ENCODE data around the gene CYP1A2.
"Not testable (repeated sequence)": the region's sequence is repeated elsewhere in the genome, so short reads cannot be mapped to it uniquely, and the experiment has no call there.

CYP1A2 gene

DNA sequence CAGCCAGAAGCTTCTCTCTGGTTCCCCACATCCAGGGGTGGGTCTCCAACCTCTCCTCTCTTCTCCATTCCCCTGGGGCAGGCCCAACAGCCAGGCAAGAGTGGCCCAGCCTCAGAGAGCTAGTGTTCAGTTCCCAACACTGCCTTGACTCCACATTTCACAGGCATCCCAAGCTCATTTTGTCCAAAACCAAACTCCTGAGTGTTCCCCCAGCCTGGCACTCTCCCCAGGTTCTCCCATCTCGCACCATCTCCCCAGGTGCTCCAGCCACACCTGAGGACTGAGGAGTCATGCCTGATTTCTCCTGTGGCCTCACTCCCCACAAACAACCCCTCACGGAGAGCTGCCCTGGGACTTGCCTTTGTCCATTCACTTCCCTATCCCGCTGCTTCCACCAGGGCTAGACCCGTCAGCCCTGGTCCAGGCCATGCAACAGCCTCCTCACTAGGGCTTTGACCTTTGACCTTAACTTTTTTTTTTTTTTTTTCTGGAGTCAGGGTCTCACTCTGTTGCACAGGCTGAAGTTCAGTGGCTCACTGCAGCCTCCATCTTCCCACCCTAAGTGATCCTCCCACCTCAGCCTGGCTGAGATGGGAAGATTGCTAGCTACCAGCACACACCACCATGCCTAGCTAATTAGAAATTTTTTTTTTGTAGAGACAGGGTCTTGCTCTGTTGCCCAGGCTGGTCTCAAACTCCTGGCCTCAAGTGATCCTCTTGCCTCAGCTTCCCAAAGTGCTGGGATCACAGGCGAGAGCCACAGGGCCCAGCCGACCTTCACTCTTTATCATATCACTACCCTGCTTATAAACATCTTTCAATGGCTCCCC lies 29.3 kb downstream of the CYP1A2 start:
- no peak for FAIRE-seq

DNA sequence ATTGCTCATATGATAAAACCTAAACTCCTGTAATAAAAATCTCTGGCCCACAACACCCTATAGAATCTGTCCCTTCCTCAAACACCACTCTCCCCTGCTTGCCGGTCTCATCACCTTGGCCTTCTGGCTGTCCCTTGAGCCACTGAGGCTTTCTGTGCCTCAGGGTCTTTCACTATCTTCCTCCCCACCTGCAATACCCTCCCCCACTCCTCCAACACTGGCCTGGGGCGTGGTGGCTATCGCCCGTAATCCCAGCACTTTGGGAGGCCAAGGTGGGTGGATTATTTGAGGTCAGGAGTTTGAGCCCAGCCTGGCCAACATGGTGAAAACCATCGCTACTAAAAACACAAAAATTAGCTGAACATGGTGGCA lies 29.9 kb downstream of the CYP1A2 start:
- FAIRE-seq: no peak

DNA sequence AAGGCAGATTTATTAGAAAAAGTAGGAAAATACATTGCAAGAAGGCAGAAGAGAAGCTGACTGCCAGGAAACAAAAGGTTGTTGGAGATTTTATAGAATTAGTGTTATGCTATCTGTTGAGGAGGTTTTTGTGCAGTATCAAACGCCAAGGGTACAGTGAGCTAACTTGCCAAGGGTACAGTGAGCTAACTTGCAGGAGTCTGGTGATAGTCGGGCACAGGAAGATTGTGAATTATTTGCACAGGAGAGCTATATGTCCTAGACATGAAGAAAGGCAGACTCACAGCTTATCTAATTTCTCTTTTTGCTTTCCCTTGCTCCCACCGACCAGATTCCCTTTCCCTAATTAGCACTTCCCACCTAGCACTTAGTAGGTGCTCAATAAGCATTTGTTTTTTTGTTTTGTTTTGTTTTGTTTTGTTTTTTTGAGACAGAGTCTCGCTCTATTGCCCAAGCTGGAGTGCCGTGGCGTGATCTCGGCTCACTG lies 30.6 kb downstream of the CYP1A2 start:
- no peak for FAIRE-seq

DNA sequence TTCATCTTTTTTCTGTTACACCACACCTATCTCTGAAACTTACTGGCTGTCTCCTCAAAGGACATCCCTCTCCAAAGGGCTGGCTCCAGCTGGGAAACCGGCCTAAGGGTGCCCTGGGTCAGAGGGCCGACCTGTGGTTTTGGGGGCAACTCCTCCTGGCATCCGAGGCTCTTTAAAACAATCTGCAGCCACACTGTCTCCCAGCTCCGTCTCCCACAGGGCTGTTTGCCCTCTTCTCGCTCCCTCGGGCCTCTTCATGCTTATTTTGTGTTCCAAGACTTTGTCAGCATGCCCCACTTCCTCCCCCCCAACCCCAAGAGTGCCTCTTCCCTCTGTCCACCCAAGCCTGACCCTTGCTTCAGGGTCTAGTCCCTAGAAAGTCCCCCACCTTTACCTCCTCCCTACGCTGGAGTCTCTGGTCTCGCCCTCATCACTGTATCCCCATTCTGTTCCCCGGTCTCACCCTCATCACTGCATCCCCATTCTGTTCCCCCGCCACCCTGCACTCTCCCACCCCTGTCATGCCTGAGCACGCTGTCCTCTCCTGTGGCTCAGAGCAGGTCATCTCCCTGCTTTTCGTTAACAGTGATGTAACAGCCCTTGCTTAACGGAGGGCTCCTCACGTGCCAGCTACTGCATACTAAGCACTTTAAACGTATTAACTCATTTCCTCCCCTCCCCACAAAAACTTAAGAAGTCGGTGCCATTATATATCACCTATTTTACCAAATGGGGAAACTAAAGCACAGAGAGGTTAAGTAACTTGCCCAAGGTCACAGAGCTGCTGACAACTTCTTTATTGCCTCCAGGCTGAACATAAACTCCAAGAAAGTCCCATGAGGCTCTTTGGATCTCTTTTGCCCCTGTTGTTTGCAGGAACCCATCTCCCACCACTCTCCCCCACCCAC lies 32.1 kb downstream of the CYP1A2 start:
- FAIRE-seq: no peak

DNA sequence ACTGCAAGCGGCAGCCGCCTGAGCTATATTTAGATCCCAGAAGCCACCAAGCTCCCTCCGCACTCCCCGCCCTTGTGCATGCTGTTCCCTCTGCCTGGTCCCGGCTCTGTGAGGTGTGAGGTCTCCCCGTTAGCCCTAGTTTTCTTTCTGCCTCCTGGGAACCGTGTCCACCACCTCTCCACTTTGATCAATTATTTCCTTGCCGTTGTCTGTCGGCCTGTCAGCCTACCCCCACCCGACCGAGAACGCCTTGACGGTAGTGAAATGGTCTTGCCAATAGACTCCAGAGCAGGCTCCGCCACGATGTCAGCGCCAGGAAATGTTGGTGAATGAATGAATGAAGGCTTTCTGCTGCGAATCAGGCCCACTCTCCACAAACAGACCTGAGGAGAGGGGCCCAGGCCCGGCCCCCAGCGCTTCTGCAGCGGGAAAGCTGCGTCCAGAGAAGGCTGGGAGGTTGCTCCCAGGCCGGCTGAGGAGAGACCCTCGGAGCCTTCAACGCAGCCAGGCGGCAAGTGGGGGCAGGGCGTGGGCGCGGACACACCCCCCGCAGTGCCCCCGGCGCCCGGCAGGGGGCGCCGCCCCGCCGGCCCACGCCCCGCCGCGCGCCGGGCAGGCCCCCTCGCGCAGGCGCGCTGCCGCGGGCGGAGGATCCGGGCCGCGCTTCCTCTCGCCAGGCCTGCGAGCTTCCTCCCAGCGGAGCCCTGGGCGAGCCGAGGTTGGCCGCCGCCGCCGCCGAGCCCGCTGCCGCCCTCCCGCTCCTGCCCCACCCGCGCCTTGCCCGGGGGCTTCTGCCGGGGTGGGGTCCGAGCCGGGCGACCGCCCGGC lies 33.0 kb downstream of the CYP1A2 start, which contains the start of gene CSK:
Gene CSK (plus strand): TSS at position 650 of the 828 bp plus-strand sequence. CDS start 16,218 bp downstream, outside the sequence.
- FAIRE-seq: no peak

DNA sequence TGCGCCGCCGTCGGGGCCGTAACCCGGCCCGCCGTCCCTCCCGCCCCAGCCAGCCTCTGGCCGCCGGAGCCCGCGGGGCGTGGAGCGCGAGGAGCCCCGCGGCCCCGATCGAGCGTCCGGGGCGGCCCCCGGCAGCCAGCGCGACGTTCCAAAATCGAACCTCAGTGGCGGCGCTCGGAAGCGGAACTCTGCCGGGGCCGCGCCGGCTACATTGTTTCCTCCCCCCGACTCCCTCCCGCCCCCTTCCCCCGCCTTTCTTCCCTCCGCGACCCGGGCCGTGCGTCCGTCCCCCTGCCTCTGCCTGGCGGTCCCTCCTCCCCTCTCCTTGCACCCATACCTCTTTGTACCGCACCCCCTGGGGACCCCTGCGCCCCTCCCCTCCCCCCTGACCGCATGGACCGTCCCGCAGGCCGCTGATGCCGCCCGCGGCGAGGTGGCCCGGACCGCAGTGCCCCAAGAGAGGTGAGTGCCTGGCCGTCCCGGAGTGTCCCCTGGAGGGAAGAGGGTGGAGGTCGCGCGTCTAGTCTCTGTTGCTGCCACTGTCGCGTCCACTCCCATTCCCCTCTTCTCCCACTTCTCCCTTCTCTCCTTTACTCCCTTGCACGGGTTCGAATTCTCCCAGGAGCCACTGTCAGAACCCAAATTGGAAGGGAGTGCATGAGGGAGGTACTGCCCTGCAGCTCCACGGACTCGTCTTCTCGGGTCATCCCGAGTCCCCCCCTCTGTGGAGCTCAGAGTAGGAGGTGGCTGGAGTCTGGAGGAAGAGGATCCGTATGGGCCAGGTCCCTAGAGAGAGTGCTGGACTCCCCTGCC lies 33.8 kb downstream of the CYP1A2 start:
- no peak for FAIRE-seq

DNA sequence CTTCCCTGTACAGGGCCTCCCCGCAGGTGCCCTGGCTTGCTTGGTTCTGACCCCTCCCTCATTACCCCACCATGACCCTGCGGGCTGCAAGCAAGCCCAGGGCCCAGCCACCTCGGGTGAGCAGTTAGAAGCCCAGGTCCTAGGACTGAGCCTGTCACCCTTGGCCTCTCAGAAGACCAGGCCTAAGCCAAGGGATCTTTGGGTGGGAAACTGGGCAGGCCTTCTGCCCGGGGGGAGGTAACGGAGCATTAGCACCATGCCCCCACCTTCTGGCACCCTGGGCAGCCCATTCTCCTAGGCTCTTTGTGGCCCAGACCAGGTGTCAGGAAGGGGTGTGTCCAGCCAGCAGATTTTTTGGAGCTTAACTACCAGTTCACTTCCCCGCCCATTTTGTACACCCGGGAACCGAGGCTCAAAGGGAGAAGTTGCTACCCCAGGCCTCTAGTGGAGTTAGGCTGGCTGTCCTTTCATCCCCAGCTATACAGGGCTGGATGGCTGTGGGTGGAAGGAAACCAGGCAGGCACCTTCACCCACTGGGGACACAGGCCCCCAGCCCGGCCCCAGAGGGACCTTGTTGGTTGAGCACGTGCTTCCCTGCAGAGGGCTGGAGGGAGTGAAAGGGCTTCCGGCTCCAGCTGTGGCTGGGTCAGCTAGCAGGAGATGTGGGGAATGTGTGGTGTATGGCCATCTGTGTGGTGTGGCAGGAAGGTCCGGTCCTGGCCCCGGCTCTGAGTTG lies 34.6 kb downstream of the CYP1A2 start:
- no peak for FAIRE-seq

DNA sequence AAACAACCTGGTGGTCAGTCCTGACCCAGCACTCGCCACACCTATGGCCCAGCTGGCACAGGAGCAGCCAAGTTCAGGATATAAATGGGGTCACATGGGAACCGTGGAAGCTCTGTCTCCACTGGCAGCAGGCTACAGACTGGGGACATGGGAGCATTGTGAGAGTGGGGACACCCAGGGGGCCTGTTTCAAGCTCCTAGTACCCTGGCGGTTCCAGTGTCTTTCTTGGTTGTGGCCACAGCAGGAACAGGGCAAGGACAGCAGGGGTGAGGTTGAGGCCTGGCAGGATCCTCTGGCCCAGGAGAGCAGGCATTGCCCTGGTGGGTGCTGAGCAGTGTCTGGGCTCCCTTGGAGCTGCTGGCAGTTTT lies 35.1 kb downstream of the CYP1A2 start:
- no peak for FAIRE-seq

DNA sequence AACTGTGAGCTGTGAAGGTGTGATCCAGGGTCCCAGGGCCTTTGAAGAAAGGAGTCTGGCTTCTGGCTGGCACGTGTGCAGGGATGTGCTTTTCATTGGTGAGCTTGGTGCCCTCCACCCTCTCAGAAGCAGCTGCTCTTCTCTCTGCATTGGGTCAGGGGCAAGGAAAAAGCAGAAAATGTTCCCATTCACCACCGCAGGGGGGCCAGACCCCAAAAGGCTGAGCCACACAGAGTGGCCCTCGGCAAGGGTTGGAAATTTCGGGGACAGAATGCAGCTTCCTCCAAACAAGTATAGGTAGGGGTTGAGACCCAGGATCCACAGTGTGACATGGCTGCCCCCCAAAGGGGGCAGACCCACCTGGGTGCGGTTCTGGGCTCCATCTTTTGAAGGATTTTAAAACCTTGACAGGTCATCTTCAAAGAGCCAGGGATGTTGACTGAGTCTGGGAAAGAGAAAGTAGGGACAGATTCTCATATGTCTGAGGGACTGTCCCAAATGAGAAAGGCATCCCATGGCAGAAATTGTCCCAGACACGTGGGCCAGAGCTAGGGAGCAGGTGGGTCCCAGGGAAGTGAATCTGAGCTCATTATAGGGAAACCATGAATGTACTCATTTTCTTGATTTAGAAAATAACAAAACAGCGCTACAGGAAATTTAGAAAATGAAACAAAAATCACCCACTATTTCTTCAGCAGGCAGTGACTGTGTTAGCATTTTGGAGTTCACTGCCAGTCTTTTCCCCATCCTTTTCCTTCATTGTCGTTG lies 36.0 kb downstream of the CYP1A2 start:
- no peak for FAIRE-seq

DNA sequence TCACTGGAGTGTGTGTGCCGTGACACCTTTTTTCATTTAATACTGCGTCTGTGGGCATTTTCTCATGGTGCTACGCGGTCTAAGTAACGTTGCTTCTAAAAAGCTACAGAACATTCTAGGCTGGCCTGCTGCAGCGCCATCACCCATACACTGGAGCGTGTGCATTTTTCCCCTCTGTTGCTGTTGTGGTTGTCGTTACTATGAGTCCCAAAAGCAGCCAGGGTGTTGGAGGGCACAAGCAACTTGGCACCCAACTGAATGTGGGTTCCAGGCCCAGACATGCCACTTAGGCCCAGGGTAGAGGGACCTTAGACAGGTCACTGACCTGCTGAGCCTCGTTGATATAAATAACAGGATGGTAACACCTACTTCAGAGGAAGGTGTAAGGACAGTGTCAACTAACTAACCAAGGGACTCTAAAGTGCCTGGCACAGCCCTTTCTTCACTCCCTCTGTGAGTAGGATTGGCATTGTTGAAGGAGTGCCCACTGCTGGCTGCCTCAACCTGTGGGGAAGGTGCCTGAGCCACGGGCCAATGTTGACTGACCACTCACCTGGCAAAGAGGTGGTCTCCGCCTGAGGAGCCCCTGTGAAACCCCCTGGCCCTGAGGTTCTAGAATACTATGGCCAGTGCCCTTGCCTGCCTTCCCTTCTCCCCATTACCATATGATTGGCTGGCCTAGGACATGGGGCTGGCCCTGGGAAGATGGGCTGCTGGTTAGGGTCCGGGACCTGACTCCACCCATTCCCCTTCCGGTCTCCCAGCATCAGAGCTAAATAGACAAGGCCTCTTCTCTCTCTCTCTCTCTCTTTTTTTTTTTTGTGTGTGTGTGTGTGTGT lies 36.8 kb downstream of the CYP1A2 start:
- no peak for FAIRE-seq

DNA sequence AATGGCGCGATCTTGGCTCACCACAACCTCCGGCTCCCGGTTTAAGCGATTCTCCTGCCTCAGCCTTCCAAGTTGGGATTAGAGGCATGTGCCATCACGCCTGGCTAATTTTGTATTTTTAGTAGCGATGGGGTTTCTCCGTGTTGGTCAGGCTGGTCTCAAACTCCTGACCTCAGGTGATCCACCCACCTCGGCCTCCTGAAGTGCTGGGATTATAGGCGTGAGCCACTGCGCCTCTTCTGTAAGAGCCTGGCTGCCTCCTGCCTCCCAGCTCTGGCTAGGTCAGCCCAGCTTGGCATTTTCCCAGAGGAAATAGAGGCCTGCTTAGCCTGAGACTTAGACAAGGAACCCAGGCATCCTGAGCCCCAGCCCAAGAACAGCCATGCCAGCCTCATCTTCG lies 37.4 kb downstream of the CYP1A2 start:
- not testable (repeated sequence) for FAIRE-seq

DNA sequence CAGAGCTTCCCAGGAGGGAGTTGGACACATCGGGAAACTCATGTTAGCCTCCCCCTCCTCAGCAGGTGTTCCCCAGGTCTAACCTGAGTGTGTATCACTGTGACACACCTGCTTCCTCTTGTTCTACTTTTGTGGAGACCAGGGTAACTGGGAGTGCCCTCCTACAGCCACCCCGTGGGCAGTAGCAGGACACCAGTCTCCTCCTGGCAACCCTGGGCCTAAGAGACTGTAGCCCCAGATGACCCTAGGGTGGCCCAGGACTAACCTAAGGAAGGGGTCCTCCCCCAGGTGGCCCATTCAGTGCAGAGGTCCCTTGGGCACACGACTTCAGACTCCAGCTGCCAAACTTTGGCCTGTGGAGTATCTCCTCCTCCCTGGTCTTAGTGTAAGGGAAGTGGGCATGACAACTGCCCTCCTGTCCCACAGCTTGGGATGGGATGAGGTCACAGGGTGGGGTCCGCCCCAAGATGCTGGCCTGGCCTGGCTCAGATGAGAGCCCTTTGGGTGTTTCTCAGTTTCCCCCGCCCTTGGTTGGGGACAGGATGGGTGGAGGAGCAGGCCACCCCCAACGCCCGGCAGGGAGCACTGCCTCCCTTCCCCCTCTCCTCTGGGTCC lies 38.0 kb downstream of the CYP1A2 start:
- FAIRE-seq: no peak

DNA sequence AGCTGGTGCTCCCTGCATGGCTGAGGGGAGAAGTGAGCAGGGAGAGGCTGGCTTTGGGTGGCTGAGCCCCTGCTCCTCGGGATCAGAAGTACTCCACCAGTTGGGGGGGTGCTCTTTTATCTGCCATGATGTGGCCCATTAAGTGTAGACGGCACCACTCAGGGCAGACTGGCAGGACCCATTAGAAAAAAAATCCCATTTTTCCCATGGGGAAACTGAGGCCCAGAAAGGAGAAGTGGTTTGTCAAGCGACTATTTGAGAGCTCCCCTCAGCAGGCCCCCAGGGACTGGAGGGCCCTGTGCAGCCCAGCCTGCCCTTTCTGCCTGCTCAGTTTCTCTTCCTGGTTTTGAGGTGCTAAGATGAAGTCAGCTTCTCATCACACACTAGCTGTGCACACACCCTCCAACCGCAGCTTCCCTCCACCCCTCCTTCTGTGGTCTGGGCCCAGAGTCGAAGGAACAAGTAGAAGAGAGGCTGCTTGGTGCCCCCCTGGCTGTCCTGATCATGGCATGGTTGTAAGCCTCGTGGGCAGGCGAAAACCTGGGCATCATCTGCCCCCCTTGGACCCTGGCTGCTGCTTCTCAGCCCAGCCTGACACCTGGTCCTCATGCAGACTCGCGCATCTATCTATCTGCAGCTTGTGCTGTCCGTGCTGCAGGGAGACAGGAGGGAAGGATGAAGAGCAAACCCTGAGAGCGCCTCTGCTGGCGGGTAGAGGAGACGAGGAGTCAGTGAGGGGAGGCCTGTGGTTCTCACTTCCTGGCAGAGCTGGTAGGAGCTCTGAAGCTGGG lies 38.8 kb downstream of the CYP1A2 start:
- FAIRE-seq: no peak

DNA sequence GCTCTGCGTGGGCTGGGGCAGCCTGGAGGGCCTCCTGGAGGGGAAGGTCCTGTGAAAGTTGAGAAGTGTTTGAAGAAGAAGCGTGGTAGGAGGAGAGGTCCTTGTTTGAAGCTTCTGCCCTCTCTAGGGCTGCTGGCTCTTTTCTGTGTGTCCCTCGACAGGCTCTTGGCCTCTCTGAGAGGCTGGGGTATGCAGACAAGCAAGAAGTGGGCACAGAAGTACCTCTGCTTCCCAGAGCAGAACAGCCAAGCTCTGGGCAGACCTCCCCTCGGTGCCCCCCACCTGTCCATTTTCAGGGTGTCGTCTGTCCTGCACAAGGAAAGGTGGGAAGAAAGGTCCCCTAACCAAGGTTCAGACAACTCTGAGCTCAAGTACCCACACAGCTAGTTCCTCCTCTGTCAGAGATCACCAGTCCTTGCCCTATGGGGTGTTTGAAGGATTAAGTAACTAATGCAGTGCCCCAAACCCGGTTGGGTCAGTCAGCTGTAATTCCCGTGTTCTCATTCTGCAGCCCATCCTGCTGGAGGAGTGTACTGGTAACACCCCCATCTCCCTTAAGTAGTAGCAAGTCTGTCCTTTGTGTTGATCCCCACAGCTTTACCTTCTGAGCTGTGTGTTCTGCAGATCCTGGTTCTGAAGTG lies 39.5 kb downstream of the CYP1A2 start:
- FAIRE-seq: no peak

DNA sequence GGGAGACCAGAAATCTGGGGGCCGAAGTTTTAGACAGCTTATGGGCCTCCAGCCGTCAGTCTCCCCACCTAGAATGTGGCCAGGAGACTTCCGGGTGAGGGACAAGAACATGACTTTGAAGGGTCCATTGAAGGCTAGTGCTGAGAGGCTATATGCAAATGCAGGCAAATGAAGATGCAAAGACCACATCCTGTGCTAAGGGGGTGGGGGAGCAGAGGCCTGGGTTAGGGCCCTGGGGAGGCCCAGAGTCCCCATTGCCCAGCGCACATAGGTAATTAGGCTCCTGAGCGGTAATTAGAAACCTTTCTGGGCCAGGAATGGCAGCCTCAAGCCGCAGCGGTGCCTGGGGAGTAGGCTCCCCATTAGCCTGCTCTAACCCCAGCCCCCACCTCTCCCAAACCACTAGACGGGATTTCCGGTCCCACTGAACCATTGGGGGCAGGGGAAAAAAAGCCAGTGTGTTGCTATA lies 40.1 kb downstream of the CYP1A2 start:
- no peak for FAIRE-seq

DNA sequence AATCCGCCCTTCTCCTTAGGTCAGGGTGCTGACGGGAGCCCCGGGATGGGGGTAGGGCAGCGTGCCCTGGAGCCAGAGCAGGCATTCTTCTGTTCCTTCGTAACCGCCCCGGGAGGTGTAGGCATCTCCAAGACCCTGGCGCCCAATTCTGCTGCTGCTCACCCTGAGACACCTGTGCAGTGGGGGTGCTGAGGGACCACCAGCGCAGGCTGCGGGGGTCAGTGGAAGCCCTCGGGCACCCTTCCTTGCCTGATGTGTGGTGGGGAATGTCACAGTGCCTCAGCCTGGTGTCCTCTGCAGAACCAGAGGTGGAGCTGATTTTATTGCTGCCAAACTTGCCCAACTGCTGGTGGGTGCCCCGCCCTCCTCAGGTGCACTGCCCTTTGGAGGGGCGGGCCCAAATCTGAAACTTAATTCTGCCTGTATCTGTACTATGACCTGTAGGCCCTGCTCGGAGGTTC lies 40.6 kb downstream of the CYP1A2 start:
- FAIRE-seq: no peak

DNA sequence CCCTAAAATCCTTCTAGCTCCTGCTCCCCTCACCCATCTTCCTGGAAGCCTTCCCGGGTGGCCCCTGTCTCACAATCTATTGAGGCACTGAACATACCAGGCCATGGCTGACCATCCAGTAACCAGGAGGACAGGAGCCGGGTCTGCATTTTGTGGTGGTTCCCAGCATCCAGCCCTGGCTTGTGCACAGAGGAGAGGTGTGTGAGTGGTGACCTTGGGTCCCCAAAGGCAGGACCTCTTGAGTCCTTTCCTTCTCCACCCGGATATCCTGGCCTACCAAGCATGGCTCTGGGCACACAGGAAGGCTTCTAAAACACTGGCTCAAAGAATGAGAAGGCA lies 41.1 kb downstream of the CYP1A2 start:
- no peak for FAIRE-seq

All from islet of Langerhans (tissue), 1 donor.